ENCODE results near the gene CLPX. TPM values are rescaled to one million over a fixed set of nuclear protein-coding genes. Genes with fewer than 3 reads are reported as not detected.

Gene CLPX
- total RNA-seq, 1 experiment from 2014 or later = 44.9 TPM

- no peak for DNase-seq
- TF ChIP-seq, protein P1, sequence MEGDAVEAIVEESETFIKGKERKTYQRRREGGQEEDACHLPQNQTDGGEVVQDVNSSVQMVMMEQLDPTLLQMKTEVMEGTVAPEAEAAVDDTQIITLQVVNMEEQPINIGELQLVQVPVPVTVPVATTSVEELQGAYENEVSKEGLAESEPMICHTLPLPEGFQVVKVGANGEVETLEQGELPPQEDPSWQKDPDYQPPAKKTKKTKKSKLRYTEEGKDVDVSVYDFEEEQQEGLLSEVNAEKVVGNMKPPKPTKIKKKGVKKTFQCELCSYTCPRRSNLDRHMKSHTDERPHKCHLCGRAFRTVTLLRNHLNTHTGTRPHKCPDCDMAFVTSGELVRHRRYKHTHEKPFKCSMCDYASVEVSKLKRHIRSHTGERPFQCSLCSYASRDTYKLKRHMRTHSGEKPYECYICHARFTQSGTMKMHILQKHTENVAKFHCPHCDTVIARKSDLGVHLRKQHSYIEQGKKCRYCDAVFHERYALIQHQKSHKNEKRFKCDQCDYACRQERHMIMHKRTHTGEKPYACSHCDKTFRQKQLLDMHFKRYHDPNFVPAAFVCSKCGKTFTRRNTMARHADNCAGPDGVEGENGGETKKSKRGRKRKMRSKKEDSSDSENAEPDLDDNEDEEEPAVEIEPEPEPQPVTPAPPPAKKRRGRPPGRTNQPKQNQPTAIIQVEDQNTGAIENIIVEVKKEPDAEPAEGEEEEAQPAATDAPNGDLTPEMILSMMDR (IDR thresholded peaks at IDR 0.05; ENCODE audit: unreplicated experiment) = no peak
- Mint-ChIP-seq H3K36me3 (ENCODE audit: insufficient read depth, unreplicated experiment) (peaks cover 26% of the 10 kb centered on the region), H3K27ac (ENCODE audit: unreplicated experiment) (no peak overlapping the region), H3K27me3 (ENCODE audit: unreplicated experiment) (no peaks in the 10 kb centered on the region), H3K9me3 (ENCODE audit: low read depth, unreplicated experiment) (no peaks in the 10 kb centered on the region), H3K4me1 (ENCODE audit: low read depth, unreplicated experiment) (no peaks in the 10 kb centered on the region), H3K4me3 (ENCODE audit: low read depth, unreplicated experiment) (no peak overlapping the region)
- BruUV-seq (replicated peaks) = no TSS peak
- intact Hi-C loops (cut with micrococcal nuclease; ENCODE audit: unreplicated experiment) = no loop called here
- CTCF ChIA-PET = interaction anchor here (0.6 kb wide), 1 partner anchor 67 kb away, joined by 6 read pairs; no protein-coding TSS in a partner anchor
Measured at GRCh38 chr15:65115542-65115941, 69.6 kb downstream of the CLPX start.

GRCh38 chr15:65115086-65115485 lies 70.1 kb downstream of the CLPX start, which contains the start of gene UBAP1L:
UBAP1L (minus strand) TSS chr15:65115200; CDS start chr15:65106215, 8,985 bp downstream.
- DNase-seq = no peak
- Mint-ChIP-seq H3K27me3 (ENCODE audit: unreplicated experiment) (no peaks in the 10 kb centered on the region), H3K27ac (ENCODE audit: unreplicated experiment) (no peak within 1 kb of the TSS), H3K4me1 (ENCODE audit: low read depth, unreplicated experiment) (no peaks in the 10 kb centered on the region), H3K9me3 (ENCODE audit: low read depth, unreplicated experiment) (no peaks in the 10 kb centered on the region), H3K36me3 (ENCODE audit: insufficient read depth, unreplicated experiment) (peaks cover 25% of the 10 kb centered on the region), H3K4me3 (ENCODE audit: low read depth, unreplicated experiment) (no peak within 1 kb of the TSS)
- CTCF ChIA-PET = interaction anchor here (0.5 kb wide), 1 partner anchor 187 kb away, joined by 4 read pairs; no protein-coding TSS in a partner anchor
- TF ChIP-seq, protein P1 (IDR thresholded peaks at IDR 0.05; ENCODE audit: unreplicated experiment) = no peak
- intact Hi-C loops (cut with micrococcal nuclease; ENCODE audit: unreplicated experiment) = no loop called here
- no TSS peak for BruUV-seq (replicated peaks)

DNA sequence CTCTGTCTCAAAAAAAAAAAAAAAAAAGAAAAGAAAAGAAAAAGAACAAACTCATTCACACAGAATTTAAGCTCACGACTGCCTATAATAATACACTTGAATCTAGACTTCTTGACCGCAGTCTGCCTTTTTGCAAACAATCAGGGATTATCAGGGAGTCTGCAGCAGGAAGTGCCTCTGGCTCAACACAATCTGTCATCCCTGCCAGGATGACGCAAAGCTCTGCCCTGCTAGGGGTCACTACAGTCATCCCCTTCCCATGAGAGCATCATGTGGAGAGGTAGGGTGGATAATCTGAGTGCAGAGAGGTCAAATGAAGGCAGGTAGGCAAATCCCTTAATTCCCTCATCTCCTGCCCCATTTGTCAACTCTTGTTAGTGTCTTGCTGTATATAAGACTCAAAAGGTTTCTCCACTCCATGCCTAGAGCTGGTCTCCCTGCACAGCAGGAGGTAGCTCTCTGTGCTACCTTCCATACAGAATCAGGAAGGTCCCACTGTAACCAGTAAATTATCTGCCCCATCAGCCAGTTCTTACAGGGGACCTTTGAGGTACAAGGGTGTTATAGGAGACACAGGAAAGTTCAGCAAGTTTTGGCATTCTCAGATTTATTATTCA lies 74.4 kb downstream of the CLPX start:
- Mint-ChIP-seq H3K4me1 (ENCODE audit: low read depth, unreplicated experiment) (no peaks in the 10 kb centered on the region), H3K4me3 (ENCODE audit: low read depth, unreplicated experiment) (no peak overlapping the region), H3K36me3 (ENCODE audit: insufficient read depth, unreplicated experiment) (no peaks in the 10 kb centered on the region), H3K27ac (ENCODE audit: unreplicated experiment) (no peak overlapping the region), H3K9me3 (ENCODE audit: low read depth, unreplicated experiment) (no peaks in the 10 kb centered on the region), H3K27me3 (ENCODE audit: unreplicated experiment) (no peaks in the 10 kb centered on the region)
- TF ChIP-seq, protein P1 (IDR thresholded peaks at IDR 0.05; ENCODE audit: unreplicated experiment) = no peak
- CTCF ChIA-PET = interaction anchor here (1.6 kb wide), 1 partner anchor 9 kb away, joined by 6 read pairs; no protein-coding TSS in a partner anchor
- intact Hi-C loops (cut with micrococcal nuclease; ENCODE audit: unreplicated experiment) = no loop called here
- no peak for DNase-seq
- no TSS peak for BruUV-seq (replicated peaks)

DNA sequence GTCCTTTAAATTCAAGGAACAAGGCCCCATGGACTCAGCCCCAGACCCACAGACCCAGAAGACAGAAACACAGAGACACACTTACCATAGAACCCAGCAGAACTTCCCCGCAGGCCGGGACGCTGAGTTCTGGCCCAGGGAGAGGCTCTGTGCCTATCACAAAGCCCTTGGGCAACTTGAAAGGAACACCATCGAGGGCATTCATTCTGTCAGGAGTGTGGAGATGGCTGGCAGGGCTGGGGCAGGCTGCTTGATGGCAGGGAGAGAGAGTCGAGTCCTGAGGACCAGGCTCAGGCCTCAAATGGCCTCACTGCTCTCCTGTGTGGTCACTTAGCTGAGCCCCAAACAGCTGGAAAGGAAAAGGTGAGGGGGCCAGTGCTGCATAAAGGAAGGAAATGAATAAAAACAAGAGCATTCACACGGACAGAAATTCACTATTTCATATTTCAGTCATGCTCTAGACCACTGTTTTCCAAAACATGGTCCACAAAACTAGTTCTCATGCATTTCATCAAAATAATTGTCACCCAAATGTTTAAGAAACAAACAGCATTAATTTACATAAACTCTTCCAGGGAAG lies 79.0 kb downstream of the CLPX start:
- CTCF ChIA-PET = interaction anchor here (0.7 to 0.8 kb wide), 2 partner anchors 11 to 157 kb away, joined by 3 read pairs; no protein-coding TSS in a partner anchor
- Mint-ChIP-seq H3K27me3 (ENCODE audit: unreplicated experiment) (no peaks in the 10 kb centered on the region), H3K36me3 (ENCODE audit: insufficient read depth, unreplicated experiment) (peaks cover 11% of the 10 kb centered on the region), H3K27ac (ENCODE audit: unreplicated experiment) (no peak overlapping the region), H3K4me1 (ENCODE audit: low read depth, unreplicated experiment) (no peaks in the 10 kb centered on the region), H3K9me3 (ENCODE audit: low read depth, unreplicated experiment) (no peaks in the 10 kb centered on the region), H3K4me3 (ENCODE audit: low read depth, unreplicated experiment) (no peak overlapping the region)
- DNase-seq = no peak
- TF ChIP-seq, protein P1 (IDR thresholded peaks at IDR 0.05; ENCODE audit: unreplicated experiment) = no peak
- BruUV-seq (replicated peaks) = no TSS peak
- intact Hi-C loops (cut with micrococcal nuclease; ENCODE audit: unreplicated experiment) = no loop called here
